AG09319 (cell line): ENCODE results near the gene SH3PXD2A.
A peak's percentile ranks its signal among the peaks of the same experiment; 100 is the strongest.

ENCODE experiments used
- DNase-seq: peaks from one replicate; pipeline ENCODE4 v3.0.0-alpha.2; 2010; ENCODE audit warnings: low read depth; ENCODE audit errors: extremely low read depth
- TF ChIP-seq, protein P1 (sequence below): IDR thresholded peaks from 2 replicates; pipeline ENCODE4 v1.5.1; 2011; ENCODE audit warnings: low read depth, mild to moderate bottlenecking, inconsistent platforms, low read length, moderate library complexity

SH3PXD2A gene

DNA sequence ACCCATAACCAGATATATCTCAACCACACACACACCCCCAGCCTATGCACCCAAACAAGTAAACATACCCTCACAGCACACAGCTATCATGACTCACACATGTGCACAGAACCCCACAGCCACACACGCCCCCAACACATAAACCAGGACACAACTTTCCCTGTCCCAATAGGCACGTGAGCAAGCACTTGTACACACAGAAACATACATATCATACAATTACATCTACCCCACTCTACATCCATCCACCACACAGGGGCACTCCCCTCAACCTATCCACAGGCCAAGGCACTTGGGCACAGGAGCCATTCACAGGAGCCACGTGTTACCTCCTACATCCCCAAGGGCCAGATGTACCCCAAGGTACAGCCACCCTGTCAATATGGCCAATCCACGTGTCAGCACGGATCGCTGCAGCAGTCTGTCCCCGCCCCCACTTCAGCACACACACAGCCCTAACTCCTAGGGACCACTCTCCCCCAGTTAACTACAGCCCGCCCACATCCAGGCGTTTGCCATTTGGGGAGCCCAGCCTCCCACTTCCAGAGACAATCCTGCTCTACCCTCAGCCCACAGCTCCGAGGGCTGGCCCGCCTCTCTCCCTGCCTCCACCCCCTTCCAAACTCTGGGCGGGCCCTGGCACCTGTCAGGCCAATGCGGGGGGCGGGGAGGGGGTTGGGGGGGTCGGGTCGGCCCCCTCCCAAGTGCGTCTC is 163.5 kb downstream of the SH3PXD2A start:
- DNase-seq = no peak
- TF ChIP-seq, protein P1, sequence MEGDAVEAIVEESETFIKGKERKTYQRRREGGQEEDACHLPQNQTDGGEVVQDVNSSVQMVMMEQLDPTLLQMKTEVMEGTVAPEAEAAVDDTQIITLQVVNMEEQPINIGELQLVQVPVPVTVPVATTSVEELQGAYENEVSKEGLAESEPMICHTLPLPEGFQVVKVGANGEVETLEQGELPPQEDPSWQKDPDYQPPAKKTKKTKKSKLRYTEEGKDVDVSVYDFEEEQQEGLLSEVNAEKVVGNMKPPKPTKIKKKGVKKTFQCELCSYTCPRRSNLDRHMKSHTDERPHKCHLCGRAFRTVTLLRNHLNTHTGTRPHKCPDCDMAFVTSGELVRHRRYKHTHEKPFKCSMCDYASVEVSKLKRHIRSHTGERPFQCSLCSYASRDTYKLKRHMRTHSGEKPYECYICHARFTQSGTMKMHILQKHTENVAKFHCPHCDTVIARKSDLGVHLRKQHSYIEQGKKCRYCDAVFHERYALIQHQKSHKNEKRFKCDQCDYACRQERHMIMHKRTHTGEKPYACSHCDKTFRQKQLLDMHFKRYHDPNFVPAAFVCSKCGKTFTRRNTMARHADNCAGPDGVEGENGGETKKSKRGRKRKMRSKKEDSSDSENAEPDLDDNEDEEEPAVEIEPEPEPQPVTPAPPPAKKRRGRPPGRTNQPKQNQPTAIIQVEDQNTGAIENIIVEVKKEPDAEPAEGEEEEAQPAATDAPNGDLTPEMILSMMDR = no peak

DNA sequence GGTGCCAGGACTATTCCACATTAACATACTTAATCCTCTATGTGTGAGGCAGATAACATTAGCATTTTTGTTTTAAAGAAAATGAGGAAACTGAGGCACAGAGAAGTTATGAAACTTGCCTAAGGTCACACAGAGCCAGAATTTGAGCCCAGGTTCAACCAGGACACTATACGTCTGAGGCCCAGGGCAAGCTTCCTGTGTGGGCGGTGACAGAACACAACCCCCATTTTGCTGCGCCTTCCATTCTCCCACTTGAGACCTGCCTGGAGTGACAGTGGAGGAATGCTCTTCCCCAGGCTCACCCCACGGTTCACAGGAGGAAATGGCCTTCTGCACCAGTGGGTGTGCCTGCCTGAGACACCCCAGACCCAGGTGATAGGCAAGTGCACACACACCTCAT is 164.1 kb downstream of the SH3PXD2A start:
- TF ChIP-seq, protein P1 = no peak
- DNase-seq = no peak

DNA sequence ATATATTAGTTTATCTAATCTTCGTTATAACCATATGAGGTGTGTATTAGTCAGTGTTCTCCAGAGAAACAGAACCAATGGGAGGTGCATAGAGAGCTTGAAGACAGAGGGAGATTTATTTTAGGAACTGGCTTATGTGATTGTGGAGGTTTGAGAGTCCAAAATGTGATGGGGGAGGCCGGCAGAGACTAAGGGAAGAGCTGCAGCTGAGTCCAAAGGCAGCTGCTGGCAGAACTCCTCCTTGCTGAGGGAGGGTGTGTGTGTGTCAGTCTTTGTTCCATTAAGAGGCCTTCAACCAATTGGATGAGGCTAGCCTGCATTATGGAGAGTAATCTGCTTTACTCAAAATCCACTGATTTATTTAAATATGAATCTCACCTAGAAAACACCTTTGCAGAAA is 165.1 kb downstream of the SH3PXD2A start:
- TF ChIP-seq, protein P1 = no peak
- DNase-seq = no peak

DNA sequence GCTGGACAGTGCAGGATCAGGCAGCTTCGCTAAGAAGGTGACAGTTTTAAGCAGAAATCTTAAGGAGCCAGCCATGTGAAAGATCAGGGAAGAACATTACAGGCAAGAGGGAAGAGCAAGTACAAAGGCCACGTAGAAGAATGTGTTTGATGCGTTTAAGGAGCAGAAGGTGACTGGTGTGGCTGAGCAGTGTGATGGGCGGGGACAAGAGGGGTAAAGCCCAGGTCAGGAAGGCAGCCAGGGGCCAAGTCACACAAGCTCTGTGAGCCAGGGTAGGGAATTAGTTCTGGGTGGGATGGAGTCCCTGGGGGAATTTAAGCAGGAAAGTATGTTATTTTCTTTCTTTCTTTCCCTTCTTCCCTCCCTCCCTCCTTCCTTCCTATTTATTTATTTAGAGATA is 166.9 kb downstream of the SH3PXD2A start:
- TF ChIP-seq, protein P1 = no peak
- no peak for DNase-seq

DNA sequence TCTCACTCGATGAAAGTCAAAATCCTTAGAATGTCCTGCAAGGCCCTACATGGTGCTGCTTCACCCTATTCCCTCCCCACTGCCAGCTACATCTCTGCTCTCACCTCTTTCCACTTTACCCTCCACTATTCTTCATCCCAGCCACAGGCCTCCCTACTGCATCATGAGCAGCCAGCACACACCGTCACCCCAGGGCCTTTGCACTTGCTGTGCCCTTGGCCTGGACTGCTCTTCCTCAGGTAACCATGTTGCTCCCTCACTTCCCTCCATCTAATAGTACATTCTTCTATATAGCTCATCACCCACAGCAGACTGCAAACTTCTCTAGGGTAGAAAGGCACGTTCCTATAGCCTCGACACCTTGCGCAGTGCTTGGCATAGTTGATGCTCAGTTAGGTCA is 167.7 kb downstream of the SH3PXD2A start:
- TF ChIP-seq, protein P1 = no peak
- DNase-seq = no peak

DNA sequence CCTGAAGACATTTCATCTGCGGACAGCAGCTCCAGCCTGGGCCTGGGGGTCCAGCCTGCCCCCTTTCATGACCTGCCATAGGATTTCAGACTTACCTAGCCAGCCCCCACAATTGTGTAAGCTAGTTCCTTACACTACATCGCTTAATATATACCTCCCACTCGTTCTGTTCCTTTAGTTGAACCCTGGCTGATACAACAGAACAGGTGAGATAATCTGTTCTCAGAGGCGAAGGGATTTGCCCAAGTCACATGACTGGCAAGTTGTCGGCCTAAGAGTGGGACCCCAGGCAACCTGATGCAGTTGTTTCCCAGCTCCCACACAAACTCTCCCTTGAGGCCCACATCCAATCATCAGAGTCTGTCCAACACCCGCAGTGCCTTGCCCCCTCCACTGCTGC is 168.2 kb downstream of the SH3PXD2A start:
- TF ChIP-seq, protein P1 = no peak
- no peak for DNase-seq

DNA sequence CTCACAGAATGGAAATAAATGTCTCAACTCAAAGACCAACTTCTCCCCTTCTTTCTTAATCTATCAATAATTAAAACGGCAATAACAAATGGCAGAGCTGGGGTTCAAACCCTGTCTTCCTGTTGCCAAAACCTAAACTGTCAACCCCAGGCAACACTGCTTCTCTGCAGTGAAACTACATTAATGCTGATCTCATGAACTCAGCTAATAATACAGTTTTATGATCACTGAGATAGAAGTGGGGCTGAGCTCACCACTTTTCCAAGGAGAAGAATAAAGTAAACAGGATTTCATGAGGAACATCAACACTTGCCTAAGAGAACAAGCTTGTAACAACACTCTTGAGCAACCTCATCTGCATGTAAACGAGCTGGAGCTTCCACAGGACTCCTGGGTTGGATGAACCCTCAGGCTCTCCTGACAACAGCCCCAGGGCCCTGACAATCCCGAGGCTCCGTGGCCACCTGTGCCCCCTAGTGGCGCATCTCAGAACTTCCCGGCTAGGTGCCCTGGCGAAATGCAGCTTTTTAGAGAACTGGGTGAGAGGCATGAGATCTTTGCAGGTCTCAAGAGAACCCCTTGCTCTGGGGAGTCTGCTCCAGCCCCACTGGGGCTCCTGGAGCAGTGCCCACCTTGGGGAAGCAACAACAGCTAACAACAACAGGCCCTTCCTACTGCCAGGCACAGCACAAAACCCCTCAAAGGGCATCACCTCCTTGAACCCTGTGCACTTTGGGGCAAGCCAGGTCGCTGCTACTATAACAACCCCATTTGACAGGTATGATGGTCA is 169.3 kb downstream of the SH3PXD2A start:
- TF ChIP-seq, protein P1 = peak; percentile 97
- no peak for DNase-seq
